Smooth muscle cell of the pulmonary artery (primary cell): ENCODE results near the gene AAK1. TPM values are rescaled to one million over a fixed set of nuclear protein-coding genes. Genes with fewer than 3 reads are reported as not detected.

Experiments
- total RNA-seq: library from RNA; depleted of rRNA; stranded (reverse); fragments of >200 nt; gene quantifications from 2 replicates; pipeline ENCODE4 v1.2.3, GENCODE V29; 2014

The AAK1 gene
- 50.5 and 59.4 TPM in 2 replicates for total RNA-seq

DNA sequence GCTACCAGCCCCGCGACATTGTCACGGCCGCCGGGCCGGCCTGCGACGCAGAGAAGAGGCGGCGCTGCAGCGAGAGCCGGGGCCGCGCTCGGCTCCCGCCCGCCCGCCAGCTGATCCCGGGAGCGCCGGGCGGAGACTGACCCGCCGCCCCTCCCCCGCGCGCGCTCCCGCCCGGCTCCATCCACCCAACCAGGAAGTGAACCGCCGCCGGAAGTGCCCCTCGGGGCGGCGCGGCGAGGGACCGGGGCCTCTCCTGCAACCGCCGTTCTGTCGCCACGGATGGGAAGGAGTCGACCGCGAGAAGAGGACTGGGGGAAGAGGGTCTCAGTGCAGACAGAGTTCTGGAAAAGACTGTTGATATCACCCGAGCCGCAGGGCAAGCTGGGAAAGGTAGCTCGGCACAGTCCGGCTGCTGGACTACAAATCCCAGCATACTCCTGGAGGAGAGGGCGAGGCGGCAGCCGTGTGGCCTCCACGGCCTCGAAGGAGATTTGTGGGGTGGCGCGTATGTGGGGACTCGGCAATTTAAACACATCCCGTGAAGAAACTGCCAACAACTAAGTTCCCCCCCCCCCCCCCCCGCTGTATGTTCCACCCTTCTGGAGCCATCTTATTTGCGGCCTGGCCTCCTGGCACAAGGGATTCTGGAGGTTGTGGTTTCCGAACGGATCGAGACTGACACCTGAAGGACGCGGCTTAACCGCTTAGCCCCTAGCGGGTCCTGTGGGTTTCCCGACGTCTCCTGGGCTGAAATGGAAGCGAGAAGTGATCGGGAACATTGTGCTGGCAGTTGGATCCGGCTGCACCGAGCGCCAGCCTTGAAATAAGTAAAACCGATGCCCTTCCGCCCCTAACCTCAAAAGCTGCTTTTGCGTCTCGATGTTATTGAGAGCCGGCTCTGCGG lies at the start of gene AAK1:
Gene AAK1, minus strand, starts transcription at position 138 of the 904 bp plus-strand sequence. CDS start 699 bp downstream, outside the sequence.

DNA sequence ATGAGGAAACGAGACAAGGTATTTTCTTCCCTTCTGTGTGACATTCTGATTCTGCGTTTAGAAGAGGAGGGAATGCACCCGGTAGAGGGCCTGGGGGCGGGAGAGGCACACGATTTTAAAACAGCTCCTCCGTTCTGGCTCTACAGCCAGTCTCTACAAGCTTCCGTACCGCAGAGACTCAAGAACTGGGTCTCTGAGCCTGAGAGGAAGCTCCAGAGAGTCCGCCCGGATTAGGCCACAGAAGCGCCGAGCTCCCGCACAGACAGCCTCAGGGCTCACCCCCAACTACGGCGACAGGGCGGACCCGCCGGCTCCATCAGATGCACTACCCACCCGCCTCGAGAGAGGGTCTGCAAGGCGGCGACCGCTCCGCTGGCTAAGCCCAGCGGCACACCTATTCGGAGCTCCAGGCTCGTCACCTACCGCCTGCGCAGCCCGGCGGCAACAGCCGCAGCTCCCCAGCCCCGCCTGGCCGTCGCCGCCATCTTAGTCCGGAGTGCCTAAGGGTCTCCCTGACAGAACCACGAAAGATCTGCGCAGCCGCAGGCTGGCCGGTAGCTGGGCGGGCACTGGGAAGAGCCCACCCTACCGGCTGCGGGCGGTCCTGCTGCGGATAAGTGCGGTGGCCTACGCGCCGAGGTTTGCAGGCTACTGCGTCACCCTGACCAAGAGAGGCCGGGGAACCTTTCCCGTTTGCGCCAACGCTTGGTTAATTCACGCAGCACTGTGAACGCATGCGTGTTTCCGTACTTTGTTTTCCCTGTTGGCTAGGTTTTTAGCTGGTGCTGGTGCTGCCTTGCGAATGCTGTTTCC lies 206.4 kb downstream of the AAK1 start, which contains the start of gene NFU1:
Gene NFU1, minus strand, starts transcription at position 498 of the 813 bp plus-strand sequence. Its CDS starts 13 bp downstream, at position 485.

Other genes starting within 250 kb of the AAK1 start
- gene NFU1, start 206.3 kb downstream of the AAK1 start, total RNA-seq, result 19.7 and 31.3 TPM in 2 replicates
- gene ANXA4, start 98.4 kb upstream of the AAK1 start, total RNA-seq, result 56.0 and 67.2 TPM in 2 replicates
- 11.7 and 15.3 TPM in 2 replicates for gene GMCL1, start 185.9 kb upstream of the AAK1 start, total RNA-seq